Suprapubic skin (tissue), 4 donors: ENCODE data around the gene PLXDC2. TPM values are rescaled to one million over a fixed set of nuclear protein-coding genes. Genes with fewer than 3 reads are reported as not detected.

ENCODE experiments used
- DNase-seq, 2 donors: peaks; one replicate each; pipeline ENCODE4 v3.0.0-alpha.2; 2019; ENCODE audit warnings: low spot score in 2 of 2
- H3K27ac ChIP-seq: fragments of 200-600 bp; sonication (generic); one replicate; pipeline ENCODE4 v1.5.1; 2019
- H3K27me3 ChIP-seq: fragments of 200-600 bp; sonication (generic); one replicate; pipeline ENCODE4 v1.5.1; 2019
- H3K36me3 ChIP-seq: fragments of 200-600 bp; sonication (generic); one replicate; pipeline ENCODE4 v1.5.1; 2019
- H3K4me1 ChIP-seq: fragments of 200-600 bp; sonication (generic); one replicate; pipeline ENCODE4 v1.5.1; 2019
- H3K4me3 ChIP-seq: fragments of 200-600 bp; sonication (generic); one replicate; pipeline ENCODE4 v1.5.1; 2019; ENCODE audit warnings: mild to moderate bottlenecking
- H3K9me3 ChIP-seq: fragments of 200-600 bp; sonication (generic); one replicate; pipeline ENCODE4 v1.5.1; 2019
- CTCF ChIP-seq, 2 donors: fragments of 200-600 bp in 1 of 2; fragments of 450-650 bp in 1 of 2; sonication (generic) in 1 of 2; IDR thresholded peaks; one replicate each; pipeline ENCODE4 v1.5.1; 2016 to 2019; ENCODE audit warnings: antibody characterized with exemption in 2 of 2, mild to moderate bottlenecking in 1 of 2, moderate library complexity in 1 of 2
- EP300 ChIP-seq: sonication (generic); formaldehyde crosslinking; IDR thresholded peaks from one replicate; pipeline ENCODE4 v1.6.1; 2017; ENCODE audit warnings: antibody characterized with exemption
- POLR2A ChIP-seq, 2 donors: fragments of 450-650 bp; IDR thresholded peaks; one replicate each; pipeline ENCODE4 v1.6.1; 2017; ENCODE audit warnings: antibody characterized with exemption in 2 of 2, mild to moderate bottlenecking in 2 of 2, moderate library complexity in 2 of 2
- POLR2AphosphoS5 ChIP-seq, 3 donors: sonication (generic); formaldehyde crosslinking; IDR thresholded peaks; one replicate each; pipeline ENCODE4 v1.6.1; 2017; ENCODE audit warnings: antibody characterized with exemption in 3 of 3
- WGBS: methylation state at CpG from one replicate; pipeline ENCODE4 v1.1.5; 2018; 5-methylcytosine and 5-hydroxymethylcytosine counted together
- total RNA-seq, 4 donors: library from RNA; depleted of rRNA; stranded (reverse); fragments of >200 nt; gene quantifications; one replicate each; pipeline ENCODE4 v1.1.0, GENCODE V29; 2016

PLXDC2 gene
- total RNA-seq, 4 donors from 2014 or later = 93.0 to 97.0 (median 95.0) TPM

GRCh38 chr10:20302033-20302432, 485.8 kb downstream of the PLXDC2 start:
- TF ChIP-seq CTCF (IDR thresholded peaks at IDR 0.05) (no peak), POLR2A (IDR thresholded peaks at IDR 0.05) (no peak), POLR2AphosphoS5 (IDR thresholded peaks at IDR 0.05) (no peak), EP300 (no peak)
- Histone ChIP-seq H3K36me3 (no peaks in the 10 kb centered on the region), H3K27me3 (no peaks in the 10 kb centered on the region), H3K4me1 (no peaks in the 10 kb centered on the region), H3K4me3 (no peak overlapping the region), H3K9me3 (no peaks in the 10 kb centered on the region), H3K27ac (no peak overlapping the region)
- WGBS = 89% methylated on average over 2 of the region's 2 CpGs
- no peak for DNase-seq

GRCh38 chr10:20303453-20304152, 487.4 kb downstream of the PLXDC2 start:
- Histone ChIP-seq H3K27me3 (no peaks in the 10 kb centered on the region), H3K36me3 (no peaks in the 10 kb centered on the region), H3K4me3 (no peak overlapping the region), H3K4me1 (no peaks in the 10 kb centered on the region), H3K27ac (no peak overlapping the region), H3K9me3 (no peaks in the 10 kb centered on the region)
- DNase-seq = no peak
- no peak for TF ChIP-seq EP300
- TF ChIP-seq CTCF (IDR thresholded peaks at IDR 0.05) = no peak
- no peak for TF ChIP-seq POLR2A (IDR thresholded peaks at IDR 0.05)
- no peak for TF ChIP-seq POLR2AphosphoS5 (IDR thresholded peaks at IDR 0.05)
- 95% methylated on average over 2 of the region's 2 CpGs for WGBS

GRCh38 chr10:20313665-20314064, 497.4 kb downstream of the PLXDC2 start:
- H3K27me3 ChIP-seq = no peaks in the 10 kb centered on the region
- no peaks in the 10 kb centered on the region for H3K36me3 ChIP-seq
- H3K4me1 ChIP-seq = no peaks in the 10 kb centered on the region
- H3K4me3 ChIP-seq = no peak overlapping the region
- H3K27ac ChIP-seq = no peak overlapping the region
- WGBS = 28% methylated on average over 3 of the region's 3 CpGs
- peaks cover 6% of the 10 kb centered on the region for H3K9me3 ChIP-seq
- TF ChIP-seq CTCF (IDR thresholded peaks at IDR 0.05) = no peak
- TF ChIP-seq POLR2AphosphoS5 (IDR thresholded peaks at IDR 0.05) = no peak
- no peak for TF ChIP-seq POLR2A (IDR thresholded peaks at IDR 0.05)
- no peak for TF ChIP-seq EP300
- DNase-seq = no peak

- DNase-seq = no peak
- no peaks in the 10 kb centered on the region for H3K4me1 ChIP-seq
- peaks cover 6% of the 10 kb centered on the region for H3K9me3 ChIP-seq
- TF ChIP-seq POLR2A (IDR thresholded peaks at IDR 0.05) (no peak), CTCF (IDR thresholded peaks at IDR 0.05) (no peak), EP300 (no peak), POLR2AphosphoS5 (IDR thresholded peaks at IDR 0.05) (no peak)
- no peak overlapping the region for H3K4me3 ChIP-seq
- H3K27me3 ChIP-seq = no peaks in the 10 kb centered on the region
- H3K36me3 ChIP-seq = no peaks in the 10 kb centered on the region
- no peak overlapping the region for H3K27ac ChIP-seq
- WGBS = 76% methylated on average over 3 of the region's 3 CpGs
Observed at GRCh38 chr10:20314431-20314830, 498.2 kb downstream of the PLXDC2 start.

GRCh38 chr10:20327954-20328353, 511.7 kb downstream of the PLXDC2 start:
- Histone ChIP-seq H3K36me3 (no peaks in the 10 kb centered on the region), H3K27ac (no peak overlapping the region), H3K9me3 (no peaks in the 10 kb centered on the region), H3K4me1 (no peaks in the 10 kb centered on the region), H3K4me3 (no peak overlapping the region), H3K27me3 (no peaks in the 10 kb centered on the region)
- 88% methylated on average over 3 of the region's 3 CpGs for WGBS
- DNase-seq = no peak
- no peak for TF ChIP-seq EP300
- TF ChIP-seq POLR2AphosphoS5 (IDR thresholded peaks at IDR 0.05) = no peak
- no peak for TF ChIP-seq CTCF (IDR thresholded peaks at IDR 0.05)
- TF ChIP-seq POLR2A (IDR thresholded peaks at IDR 0.05) = no peak
